HG03460 (cell line): ENCODE data around the gene PPP1R3F.
"Not testable (repeated sequence)": the region's sequence is repeated elsewhere in the genome, so short reads cannot be mapped to it uniquely, and the experiment has no call there.

Source experiments
- ATAC-seq: cut with Tn5 transposase; IDR thresholded peaks from one replicate; pipeline ENCODE4 v1.9.1; 2021; ENCODE audit not compliant: unreplicated experiment

The PPP1R3F gene

DNA sequence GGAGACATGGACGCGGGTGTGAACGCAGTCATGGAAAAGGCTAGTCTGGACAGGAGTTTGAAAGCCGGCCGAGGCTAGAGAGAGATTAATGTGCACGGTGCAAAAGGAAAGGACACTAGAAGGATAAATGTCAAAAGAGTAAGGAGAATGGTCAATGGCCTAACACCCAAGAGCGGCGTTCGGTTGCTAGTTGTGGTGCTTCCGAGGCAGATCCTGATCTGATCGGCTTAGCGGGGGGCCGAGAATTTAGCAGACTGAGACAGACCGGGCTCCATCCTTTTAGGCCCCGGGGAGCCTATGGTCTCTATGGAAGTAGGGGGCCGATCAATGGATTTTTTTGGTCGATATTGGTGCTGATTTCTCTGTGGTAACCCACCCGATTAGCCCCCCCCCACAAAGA lies 40.8 kb downstream of the PPP1R3F start:
- ATAC-seq: no peak

DNA sequence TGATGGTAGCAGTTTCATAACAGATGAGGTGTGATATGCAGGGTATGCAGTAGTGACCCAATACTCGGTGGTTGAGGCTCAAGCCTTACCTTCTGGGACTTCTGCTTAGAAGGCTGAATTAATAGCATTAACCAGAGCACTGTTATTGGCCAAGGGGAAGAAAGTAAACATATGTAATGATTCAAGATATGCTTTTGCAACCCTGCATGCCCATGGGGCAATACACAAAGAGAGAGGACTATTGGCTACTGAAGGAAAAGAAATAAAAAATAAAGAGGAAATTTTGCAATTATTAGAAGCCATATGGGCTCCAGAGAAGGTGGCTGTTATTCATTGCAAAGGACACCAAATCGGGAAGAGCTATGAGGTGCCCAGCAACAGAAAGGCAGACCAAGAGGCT lies 42.6 kb downstream of the PPP1R3F start:
- no peak for ATAC-seq

DNA sequence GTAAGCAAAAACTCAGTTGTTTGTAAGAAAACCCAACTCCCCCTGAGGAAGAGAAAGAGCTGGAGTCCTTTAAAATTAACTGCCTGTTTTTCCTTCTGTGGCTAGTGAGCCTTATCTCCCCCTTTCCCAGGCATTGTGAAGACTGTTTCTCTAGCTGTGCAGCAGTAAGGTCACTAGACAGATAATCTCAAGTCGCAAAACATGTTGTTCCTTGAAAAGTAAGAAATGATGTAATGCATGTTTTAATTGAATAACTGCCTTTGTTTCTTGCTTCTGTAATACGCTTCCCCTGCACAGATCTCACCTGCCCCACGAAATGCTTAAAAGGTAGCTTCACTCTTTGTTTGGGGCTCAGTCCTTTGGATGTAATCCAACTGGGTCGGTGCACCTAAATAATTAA lies 46.5 kb downstream of the PPP1R3F start:
- no peak for ATAC-seq

DNA sequence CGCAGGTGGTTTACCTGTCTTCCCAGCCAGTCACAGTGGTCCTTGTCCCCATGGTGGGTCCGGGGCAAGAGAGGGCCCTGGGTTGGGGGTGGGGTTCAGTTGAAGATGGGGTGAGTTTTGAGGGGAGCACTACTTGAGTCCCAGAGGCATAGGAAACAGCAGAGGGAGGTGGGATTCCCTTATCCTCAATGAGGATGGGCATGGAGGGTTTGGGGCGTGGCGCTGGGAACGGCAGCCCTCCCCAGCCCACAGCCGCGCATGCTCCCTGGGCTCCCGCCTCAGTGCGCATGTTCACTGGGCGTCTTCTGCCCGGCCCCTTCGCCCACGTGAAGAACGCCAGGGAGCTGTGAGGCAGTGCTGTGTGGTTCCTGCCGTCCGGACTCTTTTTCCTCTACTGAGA lies 52.1 kb downstream of the PPP1R3F start, which contains the start of gene GAGE12J:
Gene GAGE12J (plus strand): TSS at position 301 of the 400 bp plus-strand sequence. CDS start 1,157 bp downstream, outside the sequence.
- ATAC-seq: not testable (repeated sequence)

DNA sequence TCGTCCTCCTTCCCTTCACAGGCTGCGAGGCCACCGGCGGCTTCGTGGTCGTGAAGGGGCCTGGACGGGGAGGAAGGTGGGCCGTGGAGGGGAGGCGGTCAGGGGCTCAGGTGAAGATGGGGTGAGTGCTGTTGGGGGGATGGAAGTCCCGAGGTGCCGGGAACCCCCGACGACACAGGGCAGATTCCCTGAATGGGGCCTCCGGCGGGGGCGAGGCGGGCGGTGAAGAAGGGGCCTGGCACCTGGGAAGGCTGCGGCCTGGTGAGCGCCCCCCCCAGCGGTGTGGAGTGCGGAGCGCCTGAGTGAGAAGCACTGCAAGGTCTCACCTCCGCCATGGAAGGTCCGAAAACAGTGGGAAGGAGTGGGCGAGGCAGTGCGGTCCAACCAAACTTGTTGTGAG lies 52.7 kb downstream of the PPP1R3F start:
- not testable (repeated sequence) for ATAC-seq

DNA sequence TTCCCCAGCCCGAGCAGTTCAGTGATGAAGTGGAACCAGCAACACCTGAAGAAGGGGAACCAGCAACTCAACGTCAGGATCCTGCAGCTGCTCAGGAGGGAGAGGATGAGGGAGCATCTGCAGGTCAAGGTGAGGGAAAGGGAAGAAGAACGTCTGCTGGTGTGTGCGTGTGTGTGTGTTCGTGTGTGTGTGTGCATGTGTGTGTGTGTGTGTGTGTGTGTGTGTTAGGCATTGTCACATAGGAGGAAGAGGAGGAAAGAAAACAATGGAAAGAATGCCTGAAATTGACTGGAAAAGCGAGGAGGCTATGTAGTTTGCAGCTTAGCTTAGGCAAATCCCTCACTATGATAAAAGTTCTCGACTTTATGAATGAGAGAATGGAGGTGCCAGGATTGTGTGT lies 54.1 kb downstream of the PPP1R3F start:
- ATAC-seq: not testable (repeated sequence)

DNA sequence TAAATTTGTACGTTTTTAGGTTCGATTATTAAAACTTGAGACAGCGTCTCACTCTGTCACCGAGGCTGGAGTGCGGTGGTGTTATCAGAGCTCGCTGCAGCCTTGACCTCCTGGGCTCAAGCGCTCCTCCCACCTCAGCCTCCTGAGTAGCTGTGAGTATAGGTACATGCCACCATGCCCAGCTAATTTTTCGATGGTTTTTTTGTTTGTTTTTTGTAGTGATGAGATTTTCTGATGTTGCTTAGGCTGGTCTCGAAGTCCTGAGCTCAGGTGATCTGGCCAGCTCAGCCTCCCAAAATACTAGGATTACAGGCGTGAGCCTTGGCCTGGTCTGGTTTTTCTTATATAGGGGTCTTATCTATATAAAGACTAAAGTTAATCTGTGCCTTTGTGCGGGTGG lies 60.8 kb downstream of the PPP1R3F start:
- ATAC-seq: not testable (repeated sequence)

DNA sequence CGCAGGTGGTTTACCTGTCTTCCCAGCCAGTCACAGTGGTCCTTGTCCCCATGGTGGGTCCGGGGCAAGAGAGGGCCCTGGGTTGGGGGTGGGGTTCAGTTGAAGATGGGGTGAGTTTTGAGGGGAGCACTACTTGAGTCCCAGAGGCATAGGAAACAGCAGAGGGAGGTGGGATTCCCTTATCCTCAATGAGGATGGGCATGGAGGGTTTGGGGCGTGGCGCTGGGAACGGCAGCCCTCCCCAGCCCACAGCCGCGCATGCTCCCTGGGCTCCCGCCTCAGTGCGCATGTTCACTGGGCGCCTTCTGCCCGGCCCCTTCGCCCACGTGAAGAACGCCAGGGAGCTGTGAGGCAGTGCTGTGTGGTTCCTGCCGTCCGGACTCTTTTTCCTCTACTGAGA lies 61.7 kb downstream of the PPP1R3F start, which contains the start of gene GAGE13:
Gene GAGE13 (plus strand): TSS at position 301 of the 400 bp plus-strand sequence. CDS start 1,156 bp downstream, outside the sequence.
- ATAC-seq: not testable (repeated sequence)

DNA sequence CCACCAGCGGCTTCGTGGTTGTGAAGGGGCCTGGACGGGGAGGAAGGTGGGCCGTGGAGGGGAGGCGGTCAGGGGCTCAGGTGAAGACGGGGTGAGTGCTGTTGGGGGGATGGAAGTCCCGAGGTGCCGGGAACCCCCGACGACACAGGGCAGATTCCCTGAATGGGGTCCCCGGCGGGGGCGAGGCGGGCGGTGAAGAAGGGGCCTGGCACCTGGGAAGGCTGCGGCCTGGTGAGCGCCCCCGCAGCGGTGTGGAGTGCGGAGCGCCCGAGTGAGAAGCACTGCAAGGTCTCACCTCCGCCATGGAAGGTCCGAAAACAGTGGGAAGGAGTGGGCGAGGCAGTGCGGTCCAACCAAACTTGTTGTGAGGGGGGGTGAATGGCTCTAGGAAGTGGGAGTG lies 62.2 kb downstream of the PPP1R3F start:
- not testable (repeated sequence) for ATAC-seq
